Stimulated activated CD8-positive, alpha-beta memory T cell treated with anti-CD3 and anti-CD28 coated beads, Interleukin-7, amount 100 ng/mL, for 48 hours (primary cell): Measurements from ENCODE around the gene JAGN1.
"Not testable (repeated sequence)": the region's sequence is repeated elsewhere in the genome, so short reads cannot be mapped to it uniquely, and the experiment has no call there.

Source experiments
- DNase-seq, 2 donors: peaks; one replicate each; pipeline ENCODE4 v3.0.0-alpha.2; 2020; ENCODE audit warnings: low read depth in 1 of 2; ENCODE audit errors: extremely low read depth in 1 of 2

Gene JAGN1

GRCh38 chr3:9897408-9898372 is 7.3 kb downstream of the JAGN1 start:
- no peak for DNase-seq

DNA sequence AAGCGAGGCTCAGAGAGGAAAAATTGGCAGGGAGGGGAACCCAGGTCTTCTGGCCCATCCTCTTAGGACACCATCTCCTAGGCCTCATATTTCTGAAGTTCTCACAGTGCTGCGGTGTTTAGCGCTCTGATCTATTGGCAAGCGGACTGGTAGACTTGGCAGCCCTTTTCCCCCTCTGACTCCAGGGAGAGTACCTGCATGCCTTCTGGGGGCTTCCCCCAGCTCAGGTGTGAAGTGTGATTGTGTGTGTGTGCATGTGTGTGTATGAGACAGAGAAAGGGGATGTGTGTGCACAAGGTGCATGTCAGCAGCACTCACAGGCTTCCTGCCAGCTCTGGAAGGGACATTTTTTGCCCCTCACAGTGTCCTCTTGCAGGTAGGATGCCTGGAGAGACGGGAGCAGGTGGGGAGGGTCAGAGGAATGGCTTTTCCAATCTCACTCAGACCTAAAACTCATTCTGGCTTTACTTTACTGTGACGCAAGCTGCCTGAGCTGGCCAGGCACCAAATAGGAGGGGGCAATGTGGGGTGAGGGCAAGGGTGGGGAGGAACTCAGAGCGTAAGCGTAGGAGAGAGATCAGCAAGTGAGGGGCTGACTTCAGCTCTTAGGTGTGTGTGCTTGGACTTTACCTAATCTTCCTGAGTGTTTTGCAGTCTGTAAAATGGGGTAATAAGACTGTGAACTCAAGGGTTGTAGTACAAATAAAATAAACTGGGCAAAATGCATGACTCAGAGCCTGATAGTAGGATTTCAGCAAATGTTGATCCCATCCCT is 8.2 kb downstream of the JAGN1 start:
- DNase-seq, result no peak

GRCh38 chr3:9899289-9899791 is 8.9 kb downstream of the JAGN1 start:
- no peak for DNase-seq

DNA sequence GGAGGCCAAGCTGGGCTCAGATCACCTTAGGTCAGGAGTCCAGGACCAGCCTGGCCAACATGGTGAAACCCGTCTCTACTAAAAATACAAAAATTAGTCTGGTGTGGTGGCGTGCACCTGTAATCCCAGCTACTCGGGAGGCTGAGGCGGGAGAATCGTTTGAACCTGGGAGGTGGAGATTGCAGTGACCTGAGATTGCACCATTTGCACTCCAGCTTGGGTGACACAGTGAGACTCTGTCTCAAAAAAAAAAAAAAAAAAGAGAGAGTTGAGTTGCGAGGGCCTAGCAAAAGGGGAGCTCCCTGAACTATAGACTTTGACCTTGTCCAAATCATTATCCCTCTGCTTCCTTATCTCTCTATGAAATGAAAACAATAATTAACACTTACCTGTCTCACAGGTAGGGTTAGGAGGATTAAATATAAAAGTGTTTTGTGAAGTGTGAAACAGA is 10.6 kb downstream of the JAGN1 start:
- DNase-seq, result not testable (repeated sequence)

DNA sequence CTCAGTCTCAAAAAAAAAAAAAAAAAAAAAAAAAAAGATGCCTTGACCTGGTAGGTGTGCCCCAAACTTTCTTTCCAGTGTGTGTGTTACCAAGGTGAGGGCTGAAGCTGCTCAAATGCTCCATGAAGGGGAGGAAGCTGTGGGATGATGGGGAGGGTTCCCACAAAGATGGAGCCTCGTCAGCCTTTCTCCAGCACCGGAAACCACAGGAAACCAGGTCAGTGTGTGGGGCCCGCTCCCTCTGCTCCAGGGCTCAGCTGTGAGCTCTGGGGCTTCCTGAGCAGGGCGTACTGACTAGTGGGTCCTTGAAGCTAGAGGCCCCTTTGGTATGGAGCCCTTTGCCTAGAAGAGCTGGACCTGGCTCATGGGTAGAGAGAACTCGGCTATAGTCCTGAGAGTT is 11.6 kb downstream of the JAGN1 start:
- DNase-seq, result no peak

DNA sequence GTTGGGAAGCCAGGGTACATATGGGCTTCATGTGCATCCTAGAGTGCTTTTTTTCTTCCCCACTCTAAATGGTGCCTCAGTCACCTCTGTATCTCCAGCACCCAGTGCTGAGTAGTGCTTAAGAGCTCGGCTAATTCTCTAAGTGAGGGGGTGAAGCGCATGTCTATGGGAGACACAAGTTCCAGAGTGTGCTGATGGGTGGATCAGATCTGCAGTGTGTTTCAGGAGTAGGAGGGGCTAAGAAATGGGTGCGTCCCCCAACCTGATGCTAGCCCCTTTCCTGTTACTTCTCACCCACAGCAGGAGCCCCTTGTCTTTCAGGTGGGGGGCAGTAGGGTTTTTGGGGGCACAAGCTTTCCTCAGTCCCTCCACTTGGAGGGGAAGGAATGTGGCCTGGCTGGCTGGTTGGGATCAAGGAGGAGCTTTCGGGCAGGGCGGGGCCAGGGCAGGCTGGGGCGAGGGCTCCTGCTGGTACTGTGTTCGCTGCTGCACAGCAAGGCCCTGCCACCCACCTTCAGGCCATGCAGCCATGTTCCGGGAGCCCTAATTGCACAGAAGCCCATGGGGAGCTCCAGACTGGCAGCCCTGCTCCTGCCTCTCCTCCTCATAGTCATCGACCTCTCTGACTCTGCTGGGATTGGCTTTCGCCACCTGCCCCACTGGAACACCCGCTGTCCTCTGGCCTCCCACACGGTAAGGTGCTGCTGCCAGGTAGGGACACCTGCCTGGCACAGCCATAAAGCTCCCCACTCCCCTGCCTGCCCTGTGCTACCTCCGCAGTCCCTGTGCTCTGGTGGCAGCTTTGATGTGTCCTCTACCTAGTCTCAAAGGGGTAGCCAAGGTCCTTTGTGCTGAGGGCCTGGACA is 12.2 kb downstream of the JAGN1 start, which contains the start of gene IL17RE:
Gene IL17RE (plus strand): TSS at position 477 of the 866 bp plus-strand sequence. CDS start 85 bp downstream, at position 562.
- no peak for DNase-seq

DNA sequence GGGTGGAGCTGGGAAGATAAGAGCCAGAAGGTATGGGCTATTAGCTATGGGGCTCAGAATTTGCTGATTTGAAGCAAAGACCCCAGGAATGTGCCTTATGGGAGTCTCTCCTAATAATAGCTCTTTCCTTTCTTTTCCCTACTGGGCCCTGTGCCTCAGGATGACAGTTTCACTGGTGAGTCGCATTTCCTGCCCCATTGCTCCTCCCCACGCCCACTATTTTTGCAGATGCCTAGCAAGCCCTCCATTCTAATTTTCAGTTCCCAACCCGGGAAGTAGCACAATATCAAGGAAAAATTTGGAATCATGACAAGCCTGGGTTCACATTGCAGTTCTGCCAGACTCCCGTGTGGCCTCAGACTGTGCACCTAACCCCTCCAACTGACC is 12.8 kb downstream of the JAGN1 start:
- no peak for DNase-seq

GRCh38 chr3:9903904-9904303 is 13.5 kb downstream of the JAGN1 start:
- no peak for DNase-seq

GRCh38 chr3:9906480-9906879 is 16.1 kb downstream of the JAGN1 start:
- no peak for DNase-seq

- no peak for DNase-seq
Measured at GRCh38 chr3:9908286-9908685, 17.9 kb downstream of the JAGN1 start.

DNA sequence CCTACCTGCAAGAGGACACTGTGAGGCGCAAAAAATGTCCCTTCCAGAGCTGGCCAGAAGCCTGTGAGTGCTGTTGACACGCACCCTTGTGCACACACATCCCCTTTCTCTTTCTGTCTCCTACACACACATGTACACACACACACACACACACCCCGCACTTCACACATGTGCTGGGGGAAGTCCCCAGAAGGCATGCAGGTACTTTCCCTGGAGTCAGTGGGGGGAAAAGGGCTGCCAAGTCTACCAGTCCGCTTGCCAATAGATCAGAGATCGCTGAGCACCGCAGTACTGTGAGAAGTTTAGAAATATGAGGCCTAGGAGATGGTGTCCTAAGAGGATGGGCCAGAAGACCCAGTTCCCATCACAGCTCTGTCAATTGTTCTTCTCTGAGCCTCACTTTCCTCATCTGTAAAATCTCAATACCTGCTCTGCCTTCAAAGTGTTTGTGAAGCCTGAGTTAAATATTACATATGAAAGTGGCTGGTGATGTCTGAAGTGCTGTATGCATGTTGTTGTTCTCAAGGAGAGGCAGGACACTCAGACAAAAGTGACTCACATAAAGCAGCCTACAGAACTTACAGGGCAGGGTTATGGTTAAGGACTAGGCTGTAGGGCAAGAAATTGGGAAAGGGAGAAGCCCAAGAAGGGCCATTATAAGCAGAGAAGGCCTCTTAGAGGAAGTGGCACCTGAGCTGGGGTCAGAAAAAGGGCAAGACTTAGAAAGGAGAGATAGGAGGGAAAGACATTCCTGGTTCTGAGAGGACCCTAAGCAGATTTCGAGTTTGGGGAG is 19.0 kb downstream of the JAGN1 start:
- no peak for DNase-seq

GRCh38 chr3:9911863-9912262 is 21.5 kb downstream of the JAGN1 start:
- no peak for DNase-seq

- peak in 1 of 2 donors; percentile 32 for DNase-seq
Measured at GRCh38 chr3:9912294-9912935, 22.0 kb downstream of the JAGN1 start.

DNA sequence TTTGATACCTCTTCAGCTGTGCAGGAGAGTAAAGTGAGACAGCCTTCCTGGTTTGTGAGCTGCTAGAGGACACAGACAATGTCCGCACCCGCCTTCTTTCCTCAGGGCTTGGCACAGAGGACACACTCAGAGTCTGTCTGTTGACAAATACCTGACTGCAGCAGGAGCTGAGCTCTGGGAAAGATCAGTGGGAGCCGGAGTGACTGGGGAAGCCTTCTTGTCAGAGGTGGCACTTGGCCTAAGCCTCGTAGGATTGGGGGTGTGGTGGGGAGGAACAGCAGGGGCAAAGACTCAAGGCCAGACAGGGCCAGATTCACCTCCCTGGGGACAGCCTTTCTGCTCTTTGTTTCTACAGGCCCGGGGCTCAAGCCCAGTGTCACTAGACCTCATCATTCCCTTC is 23.2 kb downstream of the JAGN1 start:
- no peak for DNase-seq

GRCh38 chr3:9914011-9914410 is 23.6 kb downstream of the JAGN1 start:
- DNase-seq, result no peak

GRCh38 chr3:9914559-9915253 is 24.3 kb downstream of the JAGN1 start:
- DNase-seq, result no peak

GRCh38 chr3:9915254-9916141 is 25.1 kb downstream of the JAGN1 start:
- no peak for DNase-seq

DNA sequence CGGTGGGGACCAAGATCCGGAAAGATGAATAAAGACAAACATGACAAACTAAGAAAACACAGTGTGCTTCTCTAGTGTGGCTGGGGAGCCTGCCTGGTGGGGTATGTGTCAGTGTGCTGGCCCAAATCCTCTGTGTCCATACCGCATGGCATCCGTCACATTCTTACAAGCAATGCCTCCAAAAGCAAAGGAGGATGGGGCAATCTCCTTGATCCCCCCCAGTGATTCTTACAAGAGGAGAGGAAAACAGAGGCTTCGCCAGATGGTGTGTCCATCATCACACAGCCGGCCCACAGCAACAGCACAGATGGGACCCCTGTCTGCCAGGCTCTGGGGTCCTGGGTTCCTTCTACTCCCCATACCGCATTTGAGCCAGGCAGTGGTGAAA is 25.9 kb downstream of the JAGN1 start:
- DNase-seq, result no peak
